Stimulated activated CD4-positive, alpha-beta T cell treated with anti-CD3 and anti-CD28 coated beads, Interleukin-12 subunit alpha, Interleukin-12 subunit beta, amount 100 ng/mL, for 4 hours (primary cell): ENCODE data around the gene CYLD.

Experiments used
- DNase-seq: peaks from one replicate; pipeline ENCODE4 v3.0.0-alpha.2; 2020

The CYLD gene

DNA sequence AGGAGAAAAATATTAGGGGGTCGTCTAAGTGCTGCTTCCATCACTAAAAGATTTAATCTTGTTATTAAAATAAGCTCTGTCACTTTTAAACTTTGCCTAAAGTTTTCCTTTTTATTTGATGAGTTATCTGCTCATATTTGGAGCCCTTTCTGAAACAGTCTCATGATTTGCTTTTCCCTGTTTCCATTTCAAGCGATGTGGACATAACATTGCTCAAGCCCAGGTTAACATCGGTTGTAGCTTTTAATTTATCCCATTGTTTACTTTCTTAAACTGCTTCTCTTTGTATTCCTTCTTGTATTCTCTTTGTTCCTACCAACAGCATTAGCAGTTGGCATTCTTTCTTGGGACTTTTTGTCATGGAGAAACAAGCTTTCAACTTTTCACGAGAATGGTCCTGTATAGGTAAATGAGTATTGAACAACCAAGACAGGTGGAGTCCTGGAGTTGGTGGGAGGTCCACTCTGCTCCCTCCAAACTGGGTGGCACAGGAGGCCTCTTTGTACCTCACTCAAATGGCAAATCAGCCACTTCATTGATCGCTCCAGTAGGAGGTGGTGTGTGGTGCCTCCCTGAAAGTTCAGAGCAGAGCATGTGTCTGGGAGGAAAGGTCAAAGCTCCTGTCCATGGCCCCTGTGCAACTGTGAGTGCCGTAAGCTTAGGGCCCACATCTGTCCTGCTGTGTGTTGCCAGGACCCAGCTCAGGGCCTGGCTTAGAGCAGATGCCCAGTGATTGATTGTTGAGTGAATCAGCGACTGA lies 107.0 kb downstream of the CYLD start:
- no peak for DNase-seq
